COR-L47 (cell line): ENCODE results near the gene NRG3.

ENCODE experiments used
- DNase-seq: peaks from one replicate; lab custom pipeline; 2025; lab: John Stamatoyannopoulos, UW

NRG3 gene

GRCh38 chr10:82212753-82213152 lies 337.8 kb downstream of the NRG3 start:
- DNase-seq, result no peak

GRCh38 chr10:82213784-82214183 lies 338.8 kb downstream of the NRG3 start:
- no peak for DNase-seq

- DNase-seq, result no peak
These were observed 346.1 kb downstream of the NRG3 start for GRCh38 chr10:82221056-82221455.

GRCh38 chr10:82221601-82222149 lies 346.7 kb downstream of the NRG3 start:
- no peak for DNase-seq

GRCh38 chr10:82228701-82229100 lies 353.7 kb downstream of the NRG3 start:
- no peak for DNase-seq

GRCh38 chr10:82234173-82234572 lies 359.2 kb downstream of the NRG3 start:
- DNase-seq, result no peak

DNA sequence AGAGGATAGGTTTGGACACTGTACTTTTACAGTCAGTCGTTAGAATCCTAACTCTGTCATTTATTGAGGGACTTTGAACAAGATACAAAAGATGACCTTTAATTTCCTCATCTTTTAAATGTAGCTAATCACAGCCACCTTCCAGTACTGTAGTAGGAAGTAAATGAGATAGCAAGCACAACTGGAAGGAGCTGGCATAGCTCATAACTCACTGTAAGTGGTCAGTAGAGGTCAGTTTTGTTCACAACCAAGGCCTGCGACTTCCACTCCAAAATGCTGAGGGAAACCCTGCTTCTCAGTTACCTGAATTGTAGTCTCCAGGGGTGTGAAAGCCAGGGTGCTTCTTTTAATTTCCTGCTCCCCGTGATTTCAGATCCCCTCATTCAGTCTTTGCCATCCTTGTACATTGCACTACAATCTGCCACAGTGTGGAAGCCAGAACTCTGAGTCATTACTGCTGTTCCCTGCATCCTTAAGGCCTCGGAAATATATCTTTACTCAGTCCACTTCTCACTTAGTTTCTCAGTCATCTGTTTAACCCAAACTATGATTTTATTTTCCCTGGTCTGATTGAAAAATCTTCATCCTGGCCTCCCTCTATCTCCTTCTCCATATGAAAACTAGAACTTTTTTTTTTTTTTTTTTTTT lies 361.2 kb downstream of the NRG3 start:
- DNase-seq, result no peak

DNA sequence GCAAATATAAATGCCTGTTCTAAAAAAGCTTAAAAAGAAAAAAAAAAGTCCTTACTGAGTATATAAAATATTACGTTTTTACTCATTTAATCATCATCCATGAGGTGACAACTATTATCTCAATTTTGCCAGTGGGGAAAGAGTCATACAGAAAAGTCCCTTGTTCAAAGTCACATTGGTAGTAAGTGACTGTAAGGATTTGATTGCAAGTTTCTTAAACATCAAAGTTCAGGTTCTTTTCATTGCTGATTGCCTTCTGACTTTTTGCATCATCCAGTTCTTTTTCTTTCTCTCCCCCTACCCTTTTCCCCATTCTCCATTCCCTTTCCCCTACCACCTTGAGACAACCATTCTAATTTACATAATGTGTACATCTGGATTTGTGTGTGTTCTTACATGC lies 363.3 kb downstream of the NRG3 start:
- DNase-seq, result no peak

DNA sequence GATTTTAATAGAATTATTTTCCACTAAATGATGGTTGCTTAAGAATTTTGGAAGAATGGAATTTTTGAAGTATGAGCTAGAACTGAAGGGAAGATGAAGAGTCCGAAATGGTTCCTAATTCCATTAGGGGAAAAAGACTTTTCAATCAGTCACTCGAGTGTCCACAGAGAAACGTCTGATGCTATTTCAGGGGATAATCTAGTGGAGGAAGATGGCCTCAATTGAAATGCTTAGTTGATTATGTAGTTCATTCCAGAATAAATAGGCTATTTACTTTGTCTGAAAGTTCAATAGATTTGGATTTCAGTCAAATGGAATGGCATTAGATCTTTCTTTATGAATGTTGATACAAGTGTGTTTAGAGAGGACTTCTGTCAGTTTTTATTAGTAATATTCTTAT lies 365.4 kb downstream of the NRG3 start:
- DNase-seq, result no peak

GRCh38 chr10:82242778-82243177 lies 367.8 kb downstream of the NRG3 start:
- no peak for DNase-seq

DNA sequence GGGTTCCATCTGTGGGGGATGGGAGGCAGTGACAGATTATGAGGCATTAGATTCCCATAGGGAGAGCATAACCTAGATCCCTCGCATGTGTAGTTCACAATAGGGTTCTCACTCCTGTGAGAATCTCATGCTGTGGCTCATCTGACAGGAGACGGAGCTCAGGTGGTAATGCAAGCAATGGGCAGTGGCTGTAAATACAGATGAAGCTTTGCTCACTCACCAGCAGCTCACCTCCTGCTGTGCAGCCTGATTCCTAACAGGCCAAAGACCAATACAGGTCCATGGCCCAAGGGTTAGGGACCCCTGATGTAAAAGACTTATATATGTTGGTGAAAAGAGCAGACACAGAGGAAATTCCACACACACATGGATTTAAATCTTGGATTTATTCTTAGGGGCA lies 370.2 kb downstream of the NRG3 start:
- no peak for DNase-seq

DNA sequence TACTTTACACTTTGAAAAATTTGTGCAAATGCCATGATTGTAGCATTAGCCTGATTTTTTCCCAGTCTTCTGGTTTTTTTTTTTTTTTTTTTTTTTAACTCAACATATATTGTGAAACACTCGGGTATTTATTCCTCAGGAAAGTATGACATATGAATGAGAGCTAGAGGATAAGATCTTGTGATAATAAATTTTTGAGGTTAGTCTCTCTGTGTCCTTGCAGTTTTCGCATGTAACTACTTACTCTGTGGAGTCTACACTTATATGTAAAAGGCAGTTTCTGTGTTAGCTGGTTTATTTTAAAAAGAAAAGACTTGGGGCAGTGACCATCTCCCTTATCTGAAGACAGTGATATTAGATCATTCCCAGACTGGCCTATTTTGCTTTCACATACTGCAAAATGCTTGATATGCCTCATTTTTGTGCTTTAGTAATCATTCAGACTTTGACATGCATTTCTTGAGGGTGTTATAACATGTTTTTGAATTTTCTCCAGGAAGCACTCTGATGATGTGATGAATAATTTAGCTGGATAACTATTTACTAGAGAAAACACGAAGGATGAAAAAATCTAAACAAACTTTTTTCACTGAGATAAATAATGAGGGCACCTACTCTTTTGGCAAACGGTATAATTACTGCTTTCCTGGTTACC lies 371.0 kb downstream of the NRG3 start:
- no peak for DNase-seq

DNA sequence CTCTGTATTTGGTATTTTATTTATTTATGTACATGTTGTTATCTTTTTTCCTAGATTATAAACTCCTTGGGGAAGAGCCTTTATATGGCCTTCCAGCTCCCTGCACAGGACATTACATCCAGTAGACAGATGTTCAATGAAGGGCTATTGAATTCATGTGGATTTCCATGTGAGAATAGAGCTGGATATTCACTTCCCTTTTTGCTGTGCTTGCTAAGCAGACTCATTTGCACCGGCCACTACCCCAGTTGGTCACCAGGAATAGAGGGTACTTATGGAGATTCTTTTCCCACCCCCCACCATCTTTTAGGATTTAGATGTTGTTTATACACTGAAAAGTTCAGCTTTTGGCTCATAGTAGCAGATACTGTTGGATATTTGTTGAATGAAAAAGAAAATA lies 374.1 kb downstream of the NRG3 start:
- DNase-seq, result no peak

GRCh38 chr10:82251222-82251906 lies 376.4 kb downstream of the NRG3 start:
- DNase-seq, result no peak

DNA sequence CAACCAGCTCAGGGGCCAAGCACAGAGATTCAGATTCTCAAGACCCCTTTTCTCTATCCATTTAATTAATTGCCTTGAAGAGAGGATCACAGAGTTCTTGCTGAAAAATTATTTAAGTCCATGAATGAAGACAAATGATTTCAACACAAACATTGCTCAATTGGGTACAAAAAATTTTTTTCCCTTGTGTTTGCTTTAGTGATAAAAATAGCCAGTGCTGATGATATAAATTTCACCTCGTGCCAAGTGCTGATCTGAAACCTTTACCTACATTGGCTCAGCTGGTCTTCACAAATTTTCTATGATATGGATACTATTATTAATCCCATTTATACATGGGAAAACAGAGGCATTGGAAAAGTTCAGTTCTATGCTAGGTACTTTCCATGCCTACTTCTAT lies 377.1 kb downstream of the NRG3 start:
- DNase-seq, result no peak

GRCh38 chr10:82254237-82254636 lies 379.2 kb downstream of the NRG3 start:
- DNase-seq, result no peak

DNA sequence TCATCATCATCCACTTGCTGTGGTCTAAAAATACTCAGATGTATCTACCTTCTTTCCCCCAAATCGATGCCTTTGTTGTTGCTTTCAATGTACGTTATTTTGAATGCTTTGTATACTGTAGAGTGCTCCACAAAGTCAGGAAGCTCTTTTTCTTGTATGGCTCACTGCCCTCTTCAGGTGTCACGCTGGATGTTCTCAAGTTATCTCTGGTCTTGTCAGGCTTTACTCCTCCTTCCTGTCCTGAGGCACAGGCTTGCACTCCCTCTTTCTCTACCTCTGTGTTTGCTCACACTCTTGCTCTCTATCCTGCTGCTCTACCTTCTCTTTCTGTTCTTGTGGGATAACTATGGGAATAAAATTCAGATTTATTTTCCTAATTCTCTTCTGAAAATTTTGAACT lies 381.3 kb downstream of the NRG3 start:
- no peak for DNase-seq

DNA sequence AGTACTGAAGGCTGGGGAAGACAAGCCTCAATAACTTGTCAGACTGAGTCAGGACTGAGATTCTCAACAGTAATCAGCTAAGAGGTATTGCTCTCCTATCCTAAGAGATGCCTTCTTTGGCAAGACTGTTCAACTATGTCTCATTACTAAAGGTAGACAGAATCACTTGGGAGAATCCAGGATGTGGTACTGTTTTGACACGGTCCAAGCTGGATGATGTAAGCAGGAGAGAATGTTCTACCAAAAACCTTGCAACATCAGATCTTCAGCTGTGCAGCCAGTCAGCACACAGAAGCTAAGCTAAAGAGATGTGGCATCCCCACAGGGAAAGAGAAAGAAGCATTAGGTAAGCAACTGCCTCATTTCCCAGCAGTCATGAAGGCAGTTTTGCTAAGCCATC lies 391.4 kb downstream of the NRG3 start:
- DNase-seq, result no peak

DNA sequence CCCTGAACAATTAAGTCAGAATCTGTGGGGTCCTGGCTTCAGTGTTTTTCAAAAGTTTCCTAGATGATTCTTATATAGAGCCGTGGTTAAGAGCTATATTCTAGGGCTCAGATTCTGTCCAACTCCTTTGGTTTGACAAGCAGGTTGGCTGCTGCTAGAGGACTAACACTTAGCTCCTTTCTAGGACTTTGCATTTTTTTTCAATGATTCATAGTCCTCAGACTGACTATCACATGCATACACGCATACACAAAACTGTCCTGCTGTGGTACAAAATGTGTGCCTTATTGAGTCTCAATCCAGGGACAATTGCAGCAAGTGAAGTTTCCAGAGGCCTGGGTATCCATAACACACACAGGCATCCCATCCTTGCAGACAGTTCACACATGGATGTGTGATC lies 392.0 kb downstream of the NRG3 start:
- no peak for DNase-seq

DNA sequence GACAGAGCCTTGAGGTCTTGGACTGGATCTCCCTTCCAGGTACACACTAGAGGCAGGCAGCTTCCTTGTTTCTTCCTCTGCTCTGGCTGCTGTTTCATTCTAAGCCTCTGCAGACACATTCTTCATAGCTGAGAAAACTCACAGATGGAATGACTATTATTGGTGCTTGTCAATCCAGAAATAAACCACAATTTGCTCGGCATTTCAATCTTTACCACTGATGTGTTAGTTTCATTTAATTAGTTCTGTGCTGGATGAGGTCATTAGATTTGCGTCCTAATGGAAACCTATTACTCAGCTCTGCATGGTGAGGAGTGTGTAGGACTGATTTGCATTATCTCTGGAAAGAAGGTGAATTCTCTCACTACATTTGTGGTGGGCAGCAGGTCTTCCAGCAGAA lies 392.5 kb downstream of the NRG3 start:
- DNase-seq, result no peak

- DNase-seq, result no peak
These were observed 393.0 kb downstream of the NRG3 start for GRCh38 chr10:82267960-82268359.

DNA sequence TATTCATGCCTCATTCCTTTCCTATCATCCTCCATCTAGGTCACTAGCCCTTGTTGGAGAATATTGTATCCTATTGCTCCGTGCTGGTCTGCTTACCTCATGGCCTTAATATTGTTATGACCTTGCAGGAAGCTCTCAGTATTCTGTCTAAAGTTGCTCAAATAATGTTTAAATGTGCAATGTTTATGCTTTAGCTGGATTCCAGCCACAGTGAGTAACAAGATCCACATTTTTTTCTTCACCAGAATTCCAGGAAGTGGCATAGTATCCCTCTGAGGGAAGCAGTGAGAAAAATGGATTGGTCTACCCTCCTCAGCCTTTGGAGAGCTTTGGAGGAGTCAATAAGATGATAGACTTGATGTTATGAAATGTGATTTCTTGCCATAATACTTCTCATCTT lies 402.6 kb downstream of the NRG3 start:
- DNase-seq, result no peak
